ENCODE measurements around the gene VAMP1.

DNA sequence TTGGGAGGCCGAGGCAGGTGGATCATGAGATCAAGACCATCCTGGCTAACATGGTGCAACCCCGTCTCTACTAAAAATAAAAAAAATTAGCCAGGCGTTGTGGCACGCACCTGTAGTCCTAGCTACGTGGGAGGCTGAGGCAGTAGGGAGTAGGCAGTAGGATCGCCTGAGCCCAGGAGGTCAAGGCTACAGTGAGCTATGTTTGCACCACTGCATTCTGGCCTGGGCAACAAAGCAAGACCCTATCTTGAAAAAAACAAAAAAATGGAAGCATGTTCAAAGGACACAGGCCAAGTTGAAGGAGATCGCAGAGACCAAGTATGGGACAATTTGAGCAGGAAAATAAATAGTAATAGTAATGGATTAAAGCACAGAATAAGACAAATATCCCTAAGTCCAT is 37.6 kb upstream of the VAMP1 start:
- TF ChIP-seq, protein P1, sequence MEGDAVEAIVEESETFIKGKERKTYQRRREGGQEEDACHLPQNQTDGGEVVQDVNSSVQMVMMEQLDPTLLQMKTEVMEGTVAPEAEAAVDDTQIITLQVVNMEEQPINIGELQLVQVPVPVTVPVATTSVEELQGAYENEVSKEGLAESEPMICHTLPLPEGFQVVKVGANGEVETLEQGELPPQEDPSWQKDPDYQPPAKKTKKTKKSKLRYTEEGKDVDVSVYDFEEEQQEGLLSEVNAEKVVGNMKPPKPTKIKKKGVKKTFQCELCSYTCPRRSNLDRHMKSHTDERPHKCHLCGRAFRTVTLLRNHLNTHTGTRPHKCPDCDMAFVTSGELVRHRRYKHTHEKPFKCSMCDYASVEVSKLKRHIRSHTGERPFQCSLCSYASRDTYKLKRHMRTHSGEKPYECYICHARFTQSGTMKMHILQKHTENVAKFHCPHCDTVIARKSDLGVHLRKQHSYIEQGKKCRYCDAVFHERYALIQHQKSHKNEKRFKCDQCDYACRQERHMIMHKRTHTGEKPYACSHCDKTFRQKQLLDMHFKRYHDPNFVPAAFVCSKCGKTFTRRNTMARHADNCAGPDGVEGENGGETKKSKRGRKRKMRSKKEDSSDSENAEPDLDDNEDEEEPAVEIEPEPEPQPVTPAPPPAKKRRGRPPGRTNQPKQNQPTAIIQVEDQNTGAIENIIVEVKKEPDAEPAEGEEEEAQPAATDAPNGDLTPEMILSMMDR (IDR thresholded peaks at IDR 0.05), result no peak
- TF ChIP-seq POLR2AphosphoS5 (IDR thresholded peaks at IDR 0.05) (no peak), POLR2A (IDR thresholded peaks at IDR 0.05) (no peak), EP300 (IDR thresholded peaks at IDR 0.05) (no peak)
